ENCODE data around the gene C2CD2.

C2CD2 gene

DNA sequence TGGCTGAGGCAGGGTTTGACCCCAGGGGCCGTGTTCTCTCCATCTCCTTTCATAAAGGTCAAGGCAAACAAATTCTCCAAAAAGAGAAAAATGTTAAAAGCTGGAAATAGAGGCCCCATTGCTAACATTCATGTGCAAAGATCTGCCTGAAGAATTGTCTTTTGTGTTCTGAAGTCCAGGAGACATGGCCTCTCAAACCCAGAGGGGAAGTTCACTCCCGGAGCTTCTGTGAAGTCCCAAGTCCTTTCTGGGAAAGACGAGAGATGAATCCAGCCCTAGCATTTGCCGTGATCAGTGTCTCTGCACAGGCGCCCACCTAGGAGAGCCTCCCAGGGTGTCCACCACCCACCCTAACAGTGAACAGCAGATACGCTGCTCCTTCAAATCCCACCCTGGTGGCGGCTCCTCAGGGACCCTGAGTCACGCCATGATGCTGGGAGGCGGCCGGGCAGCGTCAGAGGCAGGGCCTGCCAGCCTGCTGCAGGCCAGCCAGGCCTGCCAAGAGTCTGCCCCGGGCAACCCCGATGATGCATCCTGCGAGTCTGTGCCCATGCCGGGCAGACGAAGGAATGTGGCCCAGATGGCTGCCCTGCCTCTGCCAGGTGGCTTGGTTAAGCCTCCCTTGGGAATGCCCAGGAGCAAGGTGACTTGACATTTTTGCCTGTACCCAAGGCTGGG is 5.2 kb upstream of the C2CD2 start:
- Histone ChIP-seq H4K20me1 (ENCODE audit: insufficient read depth, low read length, poor library complexity, severe bottlenecking) (no peaks in the 10 kb centered on the region), H2AFZ (ENCODE audit: low read length) (no peak overlapping the region), H3K36me3 (ENCODE audit: insufficient read depth, low read length) (no peaks in the 10 kb centered on the region), H3K4me3 (ENCODE audit: low read length, poor library complexity, severe bottlenecking) (no peak overlapping the region), H3K9me2 (replicated peaks; ENCODE audit: low read depth, low read length) (no peaks in the 10 kb centered on the region), H3K9ac (ENCODE audit: low read depth, low read length, poor library complexity, severe bottlenecking) (no peak overlapping the region), H3K4me1 (ENCODE audit: insufficient read depth, low read length, poor library complexity, severe bottlenecking) (peaks cover 49% of the 10 kb centered on the region), H3K27me3 (ENCODE audit: insufficient read depth, low read length, poor library complexity, severe bottlenecking) (no peaks in the 10 kb centered on the region), H3F3A (ENCODE audit: low read depth) (peaks cover 14% of the 10 kb centered on the region; the same call in 1 of the 2 replicates), H3K9me3 (ENCODE audit: insufficient read depth, low read depth, low read length) (no peaks in the 10 kb centered on the region), H3K4me2 (ENCODE audit: low read depth, low read length, poor library complexity, severe bottlenecking) (no peak overlapping the region), H3K79me2 (ENCODE audit: insufficient read depth, low read length) (no peaks in the 10 kb centered on the region)
- no peak for TF ChIP-seq EZH2phosphoT487 (IDR thresholded peaks at IDR 0.05; ENCODE audit: borderline replicate concordance)
- TF ChIP-seq, protein P1, sequence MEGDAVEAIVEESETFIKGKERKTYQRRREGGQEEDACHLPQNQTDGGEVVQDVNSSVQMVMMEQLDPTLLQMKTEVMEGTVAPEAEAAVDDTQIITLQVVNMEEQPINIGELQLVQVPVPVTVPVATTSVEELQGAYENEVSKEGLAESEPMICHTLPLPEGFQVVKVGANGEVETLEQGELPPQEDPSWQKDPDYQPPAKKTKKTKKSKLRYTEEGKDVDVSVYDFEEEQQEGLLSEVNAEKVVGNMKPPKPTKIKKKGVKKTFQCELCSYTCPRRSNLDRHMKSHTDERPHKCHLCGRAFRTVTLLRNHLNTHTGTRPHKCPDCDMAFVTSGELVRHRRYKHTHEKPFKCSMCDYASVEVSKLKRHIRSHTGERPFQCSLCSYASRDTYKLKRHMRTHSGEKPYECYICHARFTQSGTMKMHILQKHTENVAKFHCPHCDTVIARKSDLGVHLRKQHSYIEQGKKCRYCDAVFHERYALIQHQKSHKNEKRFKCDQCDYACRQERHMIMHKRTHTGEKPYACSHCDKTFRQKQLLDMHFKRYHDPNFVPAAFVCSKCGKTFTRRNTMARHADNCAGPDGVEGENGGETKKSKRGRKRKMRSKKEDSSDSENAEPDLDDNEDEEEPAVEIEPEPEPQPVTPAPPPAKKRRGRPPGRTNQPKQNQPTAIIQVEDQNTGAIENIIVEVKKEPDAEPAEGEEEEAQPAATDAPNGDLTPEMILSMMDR (conservative IDR thresholded peaks at IDR 0.05; ENCODE audit: low read length): no peak

DNA sequence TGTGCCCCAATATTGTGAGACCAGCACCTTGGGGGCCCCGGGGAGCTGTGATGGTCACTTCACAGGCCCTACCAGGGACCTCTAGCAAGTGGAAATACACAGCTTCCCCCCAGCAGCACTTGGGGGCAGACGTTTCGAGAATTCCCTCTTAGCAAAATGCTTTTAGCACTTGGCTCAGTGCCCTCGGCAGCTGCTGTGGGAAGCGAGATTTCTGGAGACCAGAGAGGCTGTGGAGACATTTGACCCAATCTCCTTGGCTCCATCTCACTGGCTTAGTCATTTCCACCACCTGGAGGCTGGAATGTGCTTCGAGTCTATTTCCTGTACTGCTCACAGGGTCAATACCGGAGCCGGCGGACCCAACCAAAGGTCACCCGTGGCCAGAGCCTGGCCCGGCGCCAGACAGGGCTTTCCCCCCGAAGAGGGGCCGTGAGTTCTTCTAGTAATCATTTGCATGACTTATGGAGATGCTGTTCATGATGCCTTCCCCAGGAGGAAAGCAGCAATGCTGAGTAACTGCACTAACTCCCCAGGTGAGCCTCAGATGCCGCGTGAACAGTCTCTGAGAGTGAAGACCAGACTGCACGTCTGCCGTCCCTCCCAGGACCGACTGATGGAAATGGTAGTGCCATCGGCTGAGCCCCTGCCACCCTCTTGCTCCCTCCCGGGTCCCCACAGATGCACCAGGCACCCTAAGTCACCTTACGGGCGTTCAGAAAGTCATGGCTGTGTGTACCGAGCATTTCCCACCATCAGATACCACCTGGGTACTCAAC is 4.4 kb upstream of the C2CD2 start:
- Histone ChIP-seq H2AFZ (ENCODE audit: low read length) (no peak overlapping the region), H3K4me3 (ENCODE audit: low read length, poor library complexity, severe bottlenecking) (no peak overlapping the region), H3K36me3 (ENCODE audit: insufficient read depth, low read length) (no peaks in the 10 kb centered on the region), H3K79me2 (ENCODE audit: insufficient read depth, low read length) (no peaks in the 10 kb centered on the region), H3K27me3 (ENCODE audit: insufficient read depth, low read length, poor library complexity, severe bottlenecking) (no peaks in the 10 kb centered on the region), H3K9ac (ENCODE audit: low read depth, low read length, poor library complexity, severe bottlenecking) (peak overlapping the region; percentile 52), H3K4me2 (ENCODE audit: low read depth, low read length, poor library complexity, severe bottlenecking) (peak overlapping the region; percentile 72), H3K9me2 (replicated peaks; ENCODE audit: low read depth, low read length) (no peaks in the 10 kb centered on the region), H3K4me1 (ENCODE audit: insufficient read depth, low read length, poor library complexity, severe bottlenecking) (peaks cover 49% of the 10 kb centered on the region), H4K20me1 (ENCODE audit: insufficient read depth, low read length, poor library complexity, severe bottlenecking) (no peaks in the 10 kb centered on the region), H3F3A (ENCODE audit: low read depth) (peaks cover 14% of the 10 kb centered on the region; the same call in 1 of the 2 replicates), H3K9me3 (ENCODE audit: insufficient read depth, low read depth, low read length) (no peaks in the 10 kb centered on the region)
- TF ChIP-seq, protein P1 (conservative IDR thresholded peaks at IDR 0.05; ENCODE audit: low read length): no peak
- TF ChIP-seq EZH2phosphoT487 (IDR thresholded peaks at IDR 0.05; ENCODE audit: borderline replicate concordance): no peak

DNA sequence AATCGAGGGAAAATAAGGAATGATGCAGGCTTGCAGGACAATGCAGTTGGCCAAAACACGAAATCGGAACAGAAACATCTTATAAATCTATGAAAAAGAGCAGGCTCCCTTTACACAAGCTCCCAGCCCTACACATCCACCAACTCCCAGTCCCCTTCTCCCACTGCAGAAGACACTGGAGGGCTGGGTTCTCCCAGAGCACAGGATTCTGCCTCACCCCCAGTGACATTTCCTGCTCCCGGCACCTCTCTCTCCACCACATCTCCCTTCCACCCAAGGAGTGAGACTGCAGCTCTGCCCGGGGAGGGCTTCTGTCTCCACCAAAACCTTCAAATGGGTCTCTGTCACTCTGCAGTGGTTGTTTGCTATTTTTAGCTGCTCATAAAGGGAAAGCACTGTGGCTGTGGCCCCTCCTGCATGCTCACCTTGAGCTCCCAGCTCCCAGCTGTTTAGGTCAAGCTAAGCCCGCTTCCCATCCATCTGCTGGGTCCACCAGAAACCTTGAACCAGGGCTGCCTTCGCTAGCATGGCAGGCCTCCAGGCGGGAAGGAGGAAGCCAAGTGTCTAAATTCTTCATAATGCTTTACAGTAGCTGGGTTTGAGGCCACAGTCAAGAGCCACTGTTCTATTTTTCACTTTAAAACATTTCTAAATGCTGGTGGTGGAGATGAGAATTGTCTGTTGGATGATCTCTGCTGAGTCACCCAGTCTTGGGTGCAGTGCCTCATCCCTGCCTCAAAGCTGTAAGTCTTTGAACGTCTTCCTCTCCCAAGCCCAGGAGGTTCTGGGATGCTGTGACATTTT is 3.3 kb upstream of the C2CD2 start:
- no peaks in the 10 kb centered on the region for H3K27me3 ChIP-seq (ENCODE audit: insufficient read depth, low read length, poor library complexity, severe bottlenecking)
- H3K36me3 ChIP-seq (ENCODE audit: insufficient read depth, low read length): no peaks in the 10 kb centered on the region
- H3K4me3 ChIP-seq (ENCODE audit: low read length, poor library complexity, severe bottlenecking): peak overlapping the region; percentile 31
- H3K79me2 ChIP-seq (ENCODE audit: insufficient read depth, low read length): no peaks in the 10 kb centered on the region
- no peak for TF ChIP-seq EZH2phosphoT487 (IDR thresholded peaks at IDR 0.05; ENCODE audit: borderline replicate concordance)
- TF ChIP-seq, protein P1 (conservative IDR thresholded peaks at IDR 0.05; ENCODE audit: low read length): no peak
- peak overlapping the region; percentile 36; the same call in 1 of the 2 replicates for H2AFZ ChIP-seq (ENCODE audit: low read length)
- peaks cover 14% of the 10 kb centered on the region; the same call in 1 of the 2 replicates for H3F3A ChIP-seq (ENCODE audit: low read depth)
- peaks cover 43% of the 10 kb centered on the region for H3K4me1 ChIP-seq (ENCODE audit: insufficient read depth, low read length, poor library complexity, severe bottlenecking)
- H3K9me3 ChIP-seq (ENCODE audit: insufficient read depth, low read depth, low read length): no peaks in the 10 kb centered on the region
- H3K9ac ChIP-seq (ENCODE audit: low read depth, low read length, poor library complexity, severe bottlenecking): peak overlapping the region; percentile 52
- H3K4me2 ChIP-seq (ENCODE audit: low read depth, low read length, poor library complexity, severe bottlenecking): peak overlapping the region; percentile 72
- no peaks in the 10 kb centered on the region for H4K20me1 ChIP-seq (ENCODE audit: insufficient read depth, low read length, poor library complexity, severe bottlenecking)
- no peaks in the 10 kb centered on the region for H3K9me2 ChIP-seq (replicated peaks; ENCODE audit: low read depth, low read length)
